Parathyroid adenoma (tissue), 2 donors: ENCODE results near the gene DNAJB13.

Source experiments
- H2AFZ ChIP-seq: fragments of 300-600 bp; sonication (generic); one replicate; pipeline ENCODE4 v1.7.0; 2017; ENCODE audit warnings: antibody characterized with exemption, mild to moderate bottlenecking
- H3K27ac ChIP-seq: fragments of 300-600 bp; sonication (generic); one replicate; pipeline ENCODE4 v1.7.0; 2017
- H3K27me3 ChIP-seq: fragments of 300-600 bp; sonication (generic); one replicate; pipeline ENCODE4 v1.7.0; 2017; ENCODE audit warnings: low read length; ENCODE audit not compliant: control insufficient read depth, insufficient read depth
- H3K36me3 ChIP-seq: fragments of 300-600 bp; sonication (generic); one replicate; pipeline ENCODE4 v1.7.0; 2017; ENCODE audit warnings: low read length; ENCODE audit not compliant: control insufficient read depth, insufficient read depth
- H3K4me1 ChIP-seq: fragments of 300-600 bp; sonication (generic); one replicate; pipeline ENCODE4 v1.7.0; 2017; ENCODE audit warnings: control low read depth
- H3K4me2 ChIP-seq: fragments of 300-600 bp; sonication (generic); one replicate; pipeline ENCODE4 v1.7.0; 2017; ENCODE audit warnings: low read length
- H3K4me3 ChIP-seq: fragments of 300-600 bp; sonication (generic); one replicate; pipeline ENCODE4 v1.7.0; 2017; ENCODE audit warnings: low read depth, low read length
- H3K79me2 ChIP-seq: fragments of 300-600 bp; sonication (generic); one replicate; pipeline ENCODE4 v1.7.0; 2017; ENCODE audit warnings: control low read depth
- H3K9ac ChIP-seq: fragments of 300-600 bp; sonication (generic); one replicate; pipeline ENCODE4 v1.7.0; 2017; ENCODE audit warnings: mild to moderate bottlenecking
- H3K9me3 ChIP-seq: fragments of 300-600 bp; sonication (generic); one replicate; pipeline ENCODE4 v1.7.0; 2017; ENCODE audit warnings: low read length; ENCODE audit not compliant: control insufficient read depth
- CTCF ChIP-seq: fragments of 300-600 bp; sonication (generic); IDR thresholded peaks from one replicate; pipeline ENCODE4 v1.7.0; 2017; ENCODE audit warnings: antibody characterized with exemption, mild to moderate bottlenecking
- donor health status: primary hyperparathyroidism.

DNAJB13 gene

DNA sequence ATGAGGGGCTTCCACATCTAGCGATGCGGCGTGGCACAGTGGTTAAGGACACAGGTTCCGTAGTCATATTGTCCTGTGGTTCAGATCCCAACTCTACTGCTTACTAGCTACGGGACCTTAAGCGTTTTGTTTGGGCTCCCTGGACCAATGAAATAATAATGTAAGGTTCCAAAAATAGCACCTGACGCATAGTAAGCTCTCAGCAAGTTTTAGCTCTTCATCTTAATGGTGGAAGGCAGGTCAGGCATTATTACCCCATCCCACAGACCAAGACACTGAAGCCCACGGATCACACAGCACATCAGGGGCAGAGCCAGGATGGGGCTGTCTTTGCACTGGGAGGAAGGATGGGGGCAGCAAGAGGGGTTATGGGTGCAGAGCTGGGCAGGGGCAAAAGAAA lies 13.0 kb downstream of the DNAJB13 start:
- Histone ChIP-seq H3K79me2 (no peaks in the 10 kb centered on the region), H3K4me3 (no peak overlapping the region), H2AFZ (no peak overlapping the region), H3K9me3 (no peaks in the 10 kb centered on the region), H3K36me3 (no peaks in the 10 kb centered on the region), H3K27me3 (no peaks in the 10 kb centered on the region), H3K4me1 (no peaks in the 10 kb centered on the region), H3K9ac (no peak overlapping the region), H3K4me2 (no peak overlapping the region), H3K27ac (no peak overlapping the region)
- no peak for TF ChIP-seq CTCF

GRCh38 chr11:73965076-73965763 lies 14.4 kb downstream of the DNAJB13 start:
- Histone ChIP-seq H3K79me2 (no peaks in the 10 kb centered on the region), H3K4me3 (no peak overlapping the region), H3K27me3 (no peaks in the 10 kb centered on the region), H3K9ac (no peak overlapping the region), H3K36me3 (no peaks in the 10 kb centered on the region), H3K9me3 (no peaks in the 10 kb centered on the region), H3K27ac (no peak overlapping the region), H2AFZ (no peak overlapping the region), H3K4me2 (no peak overlapping the region), H3K4me1 (no peaks in the 10 kb centered on the region)
- no peak for TF ChIP-seq CTCF

DNA sequence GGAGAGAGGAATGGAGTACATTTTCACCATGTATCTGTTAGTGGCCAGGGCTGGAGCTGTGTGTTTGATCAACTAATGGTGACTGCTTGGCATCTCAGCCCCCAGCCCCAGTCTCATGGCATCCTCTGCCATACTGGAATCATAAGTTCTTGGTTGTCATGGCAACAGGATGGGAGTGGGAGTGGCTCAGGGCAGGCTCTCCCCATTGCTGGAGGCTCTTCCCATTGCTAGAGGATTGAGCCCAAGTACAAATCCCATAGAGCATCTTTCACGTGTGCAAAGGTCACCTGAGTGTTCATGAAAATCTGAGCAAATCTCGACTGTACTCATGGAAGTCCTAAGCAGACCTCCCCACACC lies 14.9 kb downstream of the DNAJB13 start:
- H3K4me1 ChIP-seq, result no peaks in the 10 kb centered on the region
- H3K9me3 ChIP-seq, result no peaks in the 10 kb centered on the region
- H3K36me3 ChIP-seq, result no peaks in the 10 kb centered on the region
- no peak overlapping the region for H3K4me2 ChIP-seq
- no peak for TF ChIP-seq CTCF
- no peak overlapping the region for H3K9ac ChIP-seq
- no peak overlapping the region for H2AFZ ChIP-seq
- H3K79me2 ChIP-seq, result no peaks in the 10 kb centered on the region
- H3K27ac ChIP-seq, result no peak overlapping the region
- H3K27me3 ChIP-seq, result no peaks in the 10 kb centered on the region
- no peak overlapping the region for H3K4me3 ChIP-seq

DNA sequence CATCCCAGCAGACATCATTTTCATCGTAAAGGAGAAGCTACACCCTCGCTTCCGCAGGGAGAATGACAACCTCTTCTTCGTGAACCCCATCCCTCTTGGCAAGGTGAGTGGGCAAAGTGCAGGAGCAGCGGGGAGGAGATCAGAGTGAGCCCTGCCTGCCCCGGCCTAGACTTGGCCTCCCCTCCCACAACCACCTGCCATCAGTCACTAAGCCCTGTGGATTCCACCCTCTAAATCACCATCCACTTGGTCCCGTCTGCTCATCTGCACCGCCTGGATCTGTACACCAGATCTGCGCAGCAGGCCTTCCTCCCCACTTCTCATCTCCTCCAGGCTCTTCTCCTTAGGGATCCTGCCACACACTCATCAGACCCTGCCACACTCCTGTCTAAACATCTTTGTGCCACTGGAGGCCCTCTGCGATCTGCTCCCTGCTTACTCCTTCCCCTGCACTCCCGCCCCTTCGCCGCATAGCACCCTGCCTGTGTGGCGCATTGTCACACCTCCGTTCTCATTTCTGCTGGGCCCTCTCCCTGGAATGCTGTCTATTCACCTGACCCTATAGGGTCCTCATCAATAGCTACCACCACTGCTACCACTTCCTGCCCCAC lies 17.6 kb downstream of the DNAJB13 start:
- Histone ChIP-seq H3K9me3 (no peaks in the 10 kb centered on the region), H2AFZ (no peak overlapping the region), H3K4me1 (no peaks in the 10 kb centered on the region), H3K9ac (no peak overlapping the region), H3K4me2 (no peak overlapping the region), H3K79me2 (no peaks in the 10 kb centered on the region), H3K4me3 (no peak overlapping the region), H3K36me3 (no peaks in the 10 kb centered on the region), H3K27ac (no peak overlapping the region), H3K27me3 (no peaks in the 10 kb centered on the region)
- no peak for TF ChIP-seq CTCF

DNA sequence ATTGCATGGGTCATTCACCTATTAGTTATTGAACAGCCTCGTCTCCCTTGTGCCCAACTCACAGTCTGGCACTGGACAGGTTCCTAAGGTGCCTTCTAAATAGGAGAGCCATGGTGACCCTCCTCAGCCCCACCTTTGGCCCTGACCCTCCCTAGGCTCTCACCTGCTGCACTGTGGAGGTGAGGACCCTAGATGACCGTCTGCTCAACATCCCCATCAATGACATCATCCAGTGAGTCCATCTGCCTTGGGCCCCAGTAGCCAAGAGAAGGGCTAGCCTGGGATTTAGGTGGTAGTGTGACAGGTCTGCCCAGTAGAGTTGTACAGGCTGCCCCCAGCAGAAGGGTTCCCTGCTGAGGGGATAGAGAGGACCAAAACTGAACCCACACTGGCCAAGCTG lies 18.3 kb downstream of the DNAJB13 start:
- no peaks in the 10 kb centered on the region for H3K4me1 ChIP-seq
- no peak overlapping the region for H3K9ac ChIP-seq
- H2AFZ ChIP-seq, result no peak overlapping the region
- H3K36me3 ChIP-seq, result no peaks in the 10 kb centered on the region
- H3K27ac ChIP-seq, result no peak overlapping the region
- no peak overlapping the region for H3K4me3 ChIP-seq
- no peaks in the 10 kb centered on the region for H3K9me3 ChIP-seq
- no peak for TF ChIP-seq CTCF
- no peaks in the 10 kb centered on the region for H3K27me3 ChIP-seq
- no peaks in the 10 kb centered on the region for H3K79me2 ChIP-seq
- no peak overlapping the region for H3K4me2 ChIP-seq
